ENCODE measurements around the gene RPL29. TPM values are rescaled to one million over a fixed set of nuclear protein-coding genes. Genes with fewer than 3 reads are reported as not detected.

The RPL29 gene
- total and polyA plus RNA-seq, 2 of the 13 experiments (the other 11 are each of a cell fraction or from before 2014, with no cell fraction given) = 1,348 to 2,263 TPM

- TF ChIP-seq AHDC1 (CRISPR knock-in tag; IDR thresholded peaks at IDR 0.05; ENCODE audit: borderline replicate concordance) (0 out of 2 replicates have a peak, but pooled peaks have one; percentile 58), REXO4 (CRISPR knock-in tag; IDR thresholded peaks at IDR 0.05; ENCODE audit: borderline replicate concordance) (no peak), SIX1 (CRISPR knock-in tag; IDR thresholded peaks at IDR 0.05; ENCODE audit: borderline replicate concordance) (no peak), PCBP1 (IDR thresholded peaks at IDR 0.05; ENCODE audit: borderline replicate concordance, low read depth, low read length) (0 out of 2 replicates have a peak, but pooled peaks have one; percentile 78), ZNF335 (CRISPR knock-in tag; IDR thresholded peaks at IDR 0.05) (0 out of 2 replicates have a peak, but pooled peaks have one; percentile 32), ELF1 (CRISPR knock-in tag; IDR thresholded peaks at IDR 0.05) (0 out of 2 replicates have a peak, but pooled peaks have one; percentile 20), ARID5B (CRISPR knock-in tag; IDR thresholded peaks at IDR 0.05) (peak; percentile 59), TFAP4 (IDR thresholded peaks at IDR 0.05; ENCODE audit: borderline replicate concordance, low read depth) (peak; percentile 46; the same call in 1 of the 2 replicates), NR2F6 (IDR thresholded peaks at IDR 0.05) (no peak), NR2F6 (CRISPR knock-in tag; IDR thresholded peaks at IDR 0.05) (peak; percentile 37; the same call in 1 of the 2 replicates), MEF2D (CRISPR knock-in tag; IDR thresholded peaks at IDR 0.05) (no peak), PPARG (CRISPR knock-in tag; conservative IDR thresholded peaks at IDR 0.05) (peak; percentile 43; the same call in 1 of the 2 replicates), NPAS2 (CRISPR knock-in tag; IDR thresholded peaks at IDR 0.05; ENCODE audit: borderline replicate concordance) (no peak), ZNF44 (CRISPR knock-in tag; IDR thresholded peaks at IDR 0.05) (no peak), THAP11 (CRISPR knock-in tag; IDR thresholded peaks at IDR 0.05) (peak; percentile 59; the same call in 1 of the 2 replicates), ZNF687 (CRISPR knock-in tag; IDR thresholded peaks at IDR 0.05) (peak; percentile 73)
Measured at GRCh38 chr3:52039846-52040245, 44.2 kb upstream of the RPL29 start (continued).

All from HepG2 (cell line).